EH (cell line): Measurements from ENCODE around the gene LCP1.

ENCODE experiments used
- DNase-seq: peaks from one replicate; pipeline ENCODE4 v3.0.0-alpha.2; 2015; ENCODE audit warnings: low read depth

Gene LCP1

GRCh38 chr13:46100191-46100815 lies 81.7 kb downstream of the LCP1 start:
- DNase-seq = no peak

- no peak for DNase-seq
Observed at GRCh38 chr13:46097663-46098062, 84.3 kb downstream of the LCP1 start.

GRCh38 chr13:46097015-46097414 lies 85.0 kb downstream of the LCP1 start:
- DNase-seq = no peak

- DNase-seq = no peak
Observed at GRCh38 chr13:46094478-46094877, 87.5 kb downstream of the LCP1 start.

- DNase-seq = no peak
Observed at GRCh38 chr13:46088821-46089562, 93.0 kb downstream of the LCP1 start.

- DNase-seq = no peak
Observed at GRCh38 chr13:46087481-46087880, 94.5 kb downstream of the LCP1 start.

- no peak for DNase-seq
Observed at GRCh38 chr13:46086985-46087384, 95.0 kb downstream of the LCP1 start.

GRCh38 chr13:46086421-46086922 lies 95.5 kb downstream of the LCP1 start:
- DNase-seq = no peak

- no peak for DNase-seq
Observed at GRCh38 chr13:46085737-46086136, 96.2 kb downstream of the LCP1 start.

GRCh38 chr13:46082324-46082723 lies 99.7 kb downstream of the LCP1 start:
- no peak for DNase-seq

- DNase-seq = no peak
Observed at GRCh38 chr13:46079770-46080169, 102.2 kb downstream of the LCP1 start.

- DNase-seq = no peak
Observed at GRCh38 chr13:46077265-46077664, 104.7 kb downstream of the LCP1 start.

- DNase-seq = no peak
Observed at GRCh38 chr13:46076827-46077226, 105.2 kb downstream of the LCP1 start.
